Stimulated activated CD4-positive, alpha-beta T cell treated with anti-CD3 and anti-CD28 coated beads, Interleukin-4, amount 100 ng/mL, for 48 hours (primary cell): Measurements from ENCODE around the gene ITPKC.

Source experiments
- DNase-seq, 2 donors: peaks; one replicate each; pipeline ENCODE4 v3.0.0-alpha.2; 2020; ENCODE audit warnings: low read depth in 2 of 2

The ITPKC gene

DNA sequence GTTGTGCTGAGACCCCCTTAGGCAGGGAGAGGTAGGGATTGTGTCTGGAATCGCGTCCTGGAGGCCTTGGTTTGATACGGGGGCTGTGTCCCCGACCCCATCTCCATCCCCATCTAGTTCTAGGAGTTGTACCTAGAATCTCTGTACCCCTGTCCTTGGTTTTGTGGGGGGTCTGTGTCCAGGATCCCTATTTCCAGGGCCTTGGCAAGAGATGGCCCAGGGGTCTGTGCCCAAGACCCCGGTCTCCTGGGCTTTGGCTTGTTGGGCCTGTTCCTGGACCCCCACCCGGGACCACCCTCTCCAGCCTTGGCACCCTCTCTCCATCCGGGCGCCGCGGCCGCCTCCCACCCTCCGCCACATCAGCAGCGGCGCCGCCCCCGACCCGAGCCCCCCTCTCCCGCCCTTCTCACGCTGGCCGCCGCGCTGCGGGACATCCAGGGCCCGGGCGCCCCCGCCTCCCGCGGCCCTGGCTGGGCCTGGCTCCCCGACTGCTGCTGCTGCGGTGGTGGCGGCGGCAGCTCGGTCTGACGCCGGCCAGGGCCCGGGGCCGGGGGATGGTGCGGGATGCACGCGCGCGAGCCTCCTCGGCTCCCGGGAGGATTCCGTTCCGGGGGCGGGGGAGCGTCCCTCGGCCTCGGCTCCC is 26.7 kb upstream of the ITPKC start, which contains the start of gene NUMBL:
NUMBL (minus strand) TSS at position 602 of the 643 bp plus-strand sequence; CDS start at position 434, 168 bp downstream.
- DNase-seq = no peak

GRCh38 chr19:40690693-40691420 is 26.1 kb upstream of the ITPKC start:
- DNase-seq = peak; percentile 88 to 89

DNA sequence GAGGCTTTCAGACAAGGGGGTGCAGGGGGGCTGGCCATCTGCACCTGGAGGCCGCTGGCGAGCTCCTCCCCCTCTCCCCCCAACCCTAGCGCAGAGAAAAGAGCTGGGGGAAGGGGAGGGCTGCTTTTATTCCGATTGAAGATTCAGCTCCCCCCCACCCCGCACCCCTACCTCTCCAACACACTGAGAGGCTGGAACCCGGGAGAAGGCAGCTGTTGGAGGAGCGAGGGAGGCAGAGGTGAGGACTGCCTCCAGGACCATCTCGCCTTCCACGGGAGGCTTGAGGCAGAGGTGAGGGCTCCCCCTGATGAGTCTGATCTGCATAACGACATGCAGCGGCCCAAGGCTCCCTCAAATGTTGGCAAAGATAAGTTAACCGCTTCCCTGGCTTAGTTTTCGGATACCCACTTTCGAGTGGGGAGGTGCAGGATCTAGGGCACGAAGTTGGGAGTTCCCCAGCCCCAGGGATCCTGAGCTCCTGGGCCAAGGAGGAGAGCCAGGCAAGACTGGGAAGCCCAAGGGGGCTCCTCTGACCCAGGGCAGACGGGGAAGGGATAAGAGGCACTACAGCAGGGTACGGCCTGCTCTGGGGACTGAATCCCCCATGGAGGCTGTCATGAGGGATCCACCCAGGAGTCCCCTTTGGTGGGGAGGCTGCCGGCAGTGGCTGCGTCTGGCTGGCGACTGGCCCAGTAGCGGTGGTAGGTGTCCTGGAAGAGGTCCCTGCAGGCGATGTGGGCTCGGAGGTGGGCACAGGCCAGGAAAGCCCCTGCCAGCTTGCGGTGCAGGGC is 25.3 kb upstream of the ITPKC start:
- no peak for DNase-seq

DNA sequence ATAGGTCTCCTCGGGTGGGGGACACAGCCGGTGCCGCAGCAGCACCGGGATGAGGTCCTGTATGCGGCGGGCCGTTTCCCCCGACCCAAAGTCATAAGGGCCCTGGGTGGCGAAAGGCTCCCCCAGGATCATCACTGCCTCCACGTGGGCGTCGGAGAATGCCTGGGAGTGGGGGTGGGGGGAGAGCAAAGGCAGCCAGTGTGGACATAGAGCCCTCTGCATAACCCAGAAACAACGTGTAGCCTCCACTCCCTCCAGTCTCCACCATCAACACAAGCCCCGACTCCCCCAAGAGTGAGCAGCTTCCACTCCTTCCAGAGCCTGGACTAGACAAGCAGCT is 24.7 kb upstream of the ITPKC start:
- DNase-seq = no peak

DNA sequence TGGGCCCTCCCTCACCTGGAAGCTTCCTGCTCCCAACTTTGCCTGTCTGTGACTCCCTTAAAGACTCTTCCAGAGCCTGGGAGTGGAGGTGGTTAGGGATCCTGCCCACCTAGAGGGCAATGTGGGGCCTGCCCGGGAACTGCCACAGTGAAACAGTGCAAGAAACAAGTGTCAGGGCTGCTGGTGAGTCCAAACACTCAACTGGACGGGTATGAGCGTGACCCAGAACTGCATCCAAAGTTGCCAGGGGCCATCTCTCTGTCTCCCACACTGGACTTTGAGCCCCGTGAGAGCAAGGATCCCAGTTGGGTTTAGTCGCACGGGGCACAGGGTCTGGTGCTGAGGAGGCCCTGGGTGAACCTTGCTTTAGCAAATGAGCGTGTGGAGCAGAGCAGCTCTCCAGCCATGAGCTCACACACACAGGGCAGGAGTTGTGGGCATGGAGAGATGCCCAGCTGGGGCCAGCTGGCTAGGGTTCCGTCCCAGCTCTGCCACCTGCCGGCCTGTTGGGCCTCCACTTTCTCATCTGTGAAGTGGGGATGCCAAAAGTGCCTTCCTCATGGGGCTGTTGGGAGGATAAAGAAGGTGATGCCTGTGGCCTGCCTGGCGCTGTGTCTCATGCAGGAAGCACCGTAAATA is 23.6 kb upstream of the ITPKC start:
- no peak for DNase-seq

DNA sequence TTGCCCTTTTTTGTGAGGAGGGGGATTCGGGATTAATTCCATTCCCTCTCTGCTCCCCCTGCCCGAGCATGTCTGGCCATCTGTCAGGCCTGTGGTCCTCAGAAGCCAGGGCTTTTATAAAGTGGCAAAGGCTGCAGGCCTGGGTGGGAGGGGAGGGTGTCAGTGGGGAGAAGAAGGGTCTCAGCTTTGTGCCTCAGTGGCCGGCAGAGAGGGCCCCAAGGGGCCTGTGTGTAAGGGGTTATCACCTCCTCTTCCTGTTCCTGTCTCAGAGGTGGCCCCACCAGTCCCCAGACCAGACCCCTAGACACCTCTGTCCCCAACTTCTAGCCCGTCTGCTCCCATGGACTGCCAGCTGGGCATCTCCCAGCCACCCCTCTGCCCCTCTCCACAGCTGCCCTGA is 23.0 kb upstream of the ITPKC start:
- DNase-seq = no peak

- DNase-seq = no peak
These were observed 21.0 kb upstream of the ITPKC start for GRCh38 chr19:40695881-40696280.

GRCh38 chr19:40697007-40697406 is 19.9 kb upstream of the ITPKC start:
- DNase-seq = no peak

DNA sequence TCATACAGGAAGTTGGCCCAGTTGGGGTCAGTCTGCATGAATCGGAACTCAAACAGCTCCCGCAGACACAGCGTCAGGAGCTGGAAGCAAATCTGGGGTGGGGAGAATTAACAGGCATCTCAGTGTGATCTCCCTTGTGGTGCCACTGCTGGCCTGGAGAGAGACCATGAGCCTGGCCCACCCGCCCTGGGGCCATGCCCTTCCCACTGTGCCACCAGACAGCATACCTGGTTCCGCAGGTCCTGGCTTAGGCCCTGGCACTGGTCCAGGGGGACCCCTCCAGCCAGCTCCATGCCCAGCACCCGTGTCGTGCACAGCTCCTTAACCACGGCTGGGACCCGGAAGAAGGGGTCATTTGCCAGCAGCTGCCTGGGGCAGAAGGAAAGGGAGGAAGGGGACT is 16.8 kb upstream of the ITPKC start:
- DNase-seq = no peak

DNA sequence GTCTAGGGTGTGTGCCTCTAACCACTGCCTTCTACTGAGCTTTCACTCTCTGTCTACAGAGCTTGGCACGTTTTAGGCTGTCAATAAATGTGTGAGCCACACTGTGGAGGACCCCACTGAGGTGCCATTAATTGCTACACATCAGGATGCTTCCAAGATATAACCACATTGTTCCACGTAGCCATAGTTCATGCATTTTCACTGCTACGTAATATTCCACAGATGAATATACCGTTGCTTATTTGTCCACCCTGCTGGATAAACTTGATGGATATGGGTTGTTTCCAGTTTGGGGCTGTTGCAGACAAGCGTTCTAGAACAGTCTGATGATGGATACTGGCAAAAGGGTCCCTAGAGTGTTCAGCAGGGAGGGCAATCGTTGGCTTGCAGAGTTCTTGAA is 15.2 kb upstream of the ITPKC start:
- no peak for DNase-seq

DNA sequence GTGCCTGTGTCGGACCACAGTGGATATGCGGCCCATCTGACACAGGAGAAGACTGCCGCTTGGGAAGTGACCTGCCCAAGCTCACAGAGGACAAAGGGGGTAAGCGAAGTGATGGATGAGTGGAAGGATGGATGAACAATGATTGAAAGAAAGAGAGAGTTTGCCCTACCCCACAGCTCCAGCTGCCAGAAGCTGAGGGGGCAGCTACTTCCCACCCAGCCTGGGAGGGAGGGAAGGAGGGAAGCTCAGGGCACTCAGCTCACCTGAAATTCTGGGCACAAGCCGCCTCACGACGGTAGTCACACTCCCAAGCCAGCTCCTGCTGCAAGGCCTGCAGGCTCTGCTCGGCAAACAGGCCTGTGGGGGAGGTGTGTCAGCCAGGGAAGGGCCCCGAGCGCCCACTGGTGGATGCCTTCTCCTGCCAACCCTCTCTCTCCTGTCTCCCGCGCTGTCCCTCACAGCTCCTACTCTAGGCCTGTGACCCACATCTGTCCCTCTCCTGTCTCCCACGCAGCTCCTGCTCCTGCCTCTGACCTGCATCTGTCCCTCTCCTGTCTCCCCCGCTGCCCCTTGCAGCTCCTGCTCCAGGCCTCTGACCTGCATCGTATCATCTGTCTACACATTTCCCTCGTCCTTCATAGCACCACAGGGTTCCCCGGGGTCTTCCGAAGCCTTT is 14.4 kb upstream of the ITPKC start:
- no peak for DNase-seq

DNA sequence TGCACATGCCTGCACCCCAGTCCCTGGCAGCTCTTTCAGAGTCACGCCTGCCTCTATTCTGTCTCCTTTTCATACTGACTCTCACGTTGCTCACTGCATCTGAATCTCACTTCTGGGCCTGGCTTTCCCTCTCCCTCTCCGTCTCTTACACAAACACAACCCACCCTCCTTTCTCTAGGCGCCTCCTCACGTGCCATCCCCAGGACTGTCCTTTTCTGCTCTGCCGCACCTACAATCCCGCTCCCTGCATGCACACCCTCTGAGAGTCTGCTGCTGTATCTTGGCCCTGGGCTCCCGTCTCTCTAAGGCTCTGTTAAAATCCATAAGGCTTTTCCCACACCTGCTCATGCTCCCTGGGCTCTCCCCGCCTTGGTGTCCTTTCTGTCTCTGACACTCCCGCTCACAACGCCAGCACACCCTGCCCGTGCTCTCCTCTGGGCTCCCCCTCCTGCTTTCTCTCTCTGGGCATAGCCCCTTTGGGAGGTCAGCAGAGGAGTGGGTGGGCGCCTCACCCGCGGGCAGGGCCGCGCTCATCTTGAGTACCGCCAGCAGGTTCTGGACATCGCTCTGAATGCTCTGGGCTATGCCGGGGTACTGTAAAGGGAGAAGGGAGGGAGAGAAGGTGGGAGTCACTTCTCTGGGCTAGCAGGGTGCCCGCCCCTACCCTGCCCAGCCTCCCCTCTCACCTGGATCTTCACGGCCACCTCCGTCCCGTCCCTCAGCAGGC is 13.7 kb upstream of the ITPKC start:
- DNase-seq = no peak

- no peak for DNase-seq
These were observed 12.2 kb upstream of the ITPKC start for GRCh38 chr19:40704491-40705361.

- no peak for DNase-seq
These were observed 11.6 kb upstream of the ITPKC start for GRCh38 chr19:40705362-40705651.

DNA sequence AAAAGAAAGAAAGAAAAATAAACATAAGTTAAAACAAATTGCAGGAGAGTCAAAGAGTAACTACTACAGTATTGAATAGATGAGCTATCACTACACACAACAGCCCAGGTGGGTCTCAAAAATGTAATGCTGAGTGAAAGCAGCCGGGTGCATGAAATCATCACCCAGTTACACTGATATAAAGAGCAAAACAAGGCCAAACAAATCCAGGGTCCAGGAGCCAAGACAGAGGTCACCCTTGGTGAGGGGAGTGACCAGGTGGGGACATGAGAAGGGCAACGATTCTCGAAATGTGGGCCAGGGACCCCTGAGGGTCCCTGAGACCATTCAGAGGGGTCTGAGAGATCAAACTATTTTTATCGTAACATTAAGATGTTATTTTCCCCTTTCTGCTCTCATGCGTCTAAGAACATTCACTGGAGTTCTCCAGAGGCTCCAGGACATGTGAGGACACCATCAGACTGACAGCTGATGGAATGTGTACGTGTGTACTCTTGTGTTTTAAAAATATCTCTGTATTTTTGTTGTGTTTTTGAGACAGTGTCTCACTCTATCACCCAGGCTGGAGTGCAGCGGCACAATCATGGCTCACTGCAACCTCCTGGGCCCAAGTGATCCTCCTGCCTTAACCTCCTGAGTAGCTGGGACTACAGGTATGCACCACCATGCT is 10.8 kb upstream of the ITPKC start:
- DNase-seq = no peak

- no peak for DNase-seq
These were observed 9.3 kb upstream of the ITPKC start for GRCh38 chr19:40707615-40708014.

- DNase-seq = no peak
These were observed 7.1 kb upstream of the ITPKC start for GRCh38 chr19:40709817-40710216.

DNA sequence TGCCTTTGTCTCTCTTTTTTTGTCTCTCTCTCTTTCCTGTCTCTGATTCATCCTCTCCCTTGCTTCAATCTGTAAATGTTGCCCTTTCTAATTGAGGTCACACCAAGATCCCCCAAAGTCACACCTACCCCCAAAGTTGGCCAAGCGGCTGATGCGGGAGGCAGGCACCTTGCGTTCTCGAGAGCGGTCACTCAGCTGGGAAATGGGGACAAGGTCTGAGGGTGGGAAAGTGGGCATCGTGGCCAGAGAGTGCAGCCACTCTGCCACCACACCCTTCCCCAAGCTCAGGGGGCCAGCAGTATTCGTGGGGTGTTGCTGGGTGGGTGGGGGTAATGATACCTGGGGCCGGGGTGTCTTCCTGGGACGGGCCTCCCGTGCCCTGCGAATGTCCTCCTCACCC is 3.0 kb upstream of the ITPKC start:
- no peak for DNase-seq

- peak; percentile 86 to 90 for DNase-seq
These were observed 2.2 kb upstream of the ITPKC start for GRCh38 chr19:40714441-40715299.
